ENCODE data around the gene SHISA6. TPM values are rescaled to one million over a fixed set of nuclear protein-coding genes. Genes with fewer than 3 reads are reported as not detected.

Gene SHISA6
- polyA plus RNA-seq, 1 donor (not counting 4 experiments of a cell fraction or from before 2014, with no cell fraction given) = 2.2 TPM

GRCh38 chr17:11535231-11535630, 294.2 kb downstream of the SHISA6 start:
- no peak for DNase-seq (ENCODE audit: low read depth, low spot score)
- H2AFZ ChIP-seq (ENCODE audit: control insufficient read depth, low read length) = no peak overlapping the region
- TF ChIP-seq EZH2 (IDR thresholded peaks at IDR 0.05; ENCODE audit: low read length) = no peak
- no peak for TF ChIP-seq CTCF (optimal IDR thresholded peaks at IDR 0.05 in 1 of 3, IDR thresholded peaks at IDR 0.05 in 1 of 3, conservative IDR thresholded peaks at IDR 0.05 in 1 of 3; ENCODE audit: extremely low read depth in 1 of 3, insufficient read depth in 2 of 3, low read length in 3 of 3)

GRCh38 chr17:11538366-11538765, 297.4 kb downstream of the SHISA6 start:
- Histone ChIP-seq H2AFZ (ENCODE audit: control insufficient read depth, low read length) (no peak overlapping the region), H3K36me3 (ENCODE audit: control insufficient read depth in 2 of 2, extremely low read depth in 1 of 2, insufficient read depth in 2 of 2, low read length in 2 of 2) (no peaks in the 10 kb centered on the region), H3K9me1 (ENCODE audit: control insufficient read depth, extremely low read depth, insufficient read depth, low read length) (no peaks in the 10 kb centered on the region), H3K4me1 (ENCODE audit: control insufficient read depth, extremely low read depth, insufficient read depth, low read length) (no peaks in the 10 kb centered on the region), H3K4me2 (ENCODE audit: control insufficient read depth, extremely low read depth, insufficient read depth, low read depth, low read length) (no peak overlapping the region), H3K9ac (ENCODE audit: control insufficient read depth, extremely low read depth, insufficient read depth, low read length) (no peak overlapping the region), H3K9me3 (ENCODE audit: control insufficient read depth, low read depth, low read length) (no peaks in the 10 kb centered on the region), H3K27ac (ENCODE audit: control insufficient read depth, insufficient read depth, low read length) (no peak overlapping the region), H3K4me3 (ENCODE audit: control insufficient read depth in 2 of 3, extremely low read depth in 1 of 3, insufficient read depth in 2 of 3, low read depth in 1 of 3, low read length in 3 of 3) (no peak overlapping the region), H3K79me2 (ENCODE audit: control insufficient read depth, insufficient read depth, low read length) (no peaks in the 10 kb centered on the region), H4K20me1 (ENCODE audit: control insufficient read depth, extremely low read depth, insufficient read depth, low read length) (no peaks in the 10 kb centered on the region), H3K27me3 (ENCODE audit: control insufficient read depth, extremely low read depth, insufficient read depth, low read length) (no peaks in the 10 kb centered on the region)
- dilution Hi-C loops (cut with MboI; ENCODE audit: extremely low pct_ligation_motif_present, low sequenced_read_pairs) = no loop called here
- DNase-seq (ENCODE audit: low read depth, low spot score) (no peak), FAIRE-seq (no peak)
- TF ChIP-seq EZH2 (IDR thresholded peaks at IDR 0.05; ENCODE audit: low read length) = no peak
- no peak for TF ChIP-seq CTCF (optimal IDR thresholded peaks at IDR 0.05 in 1 of 3, IDR thresholded peaks at IDR 0.05 in 1 of 3, conservative IDR thresholded peaks at IDR 0.05 in 1 of 3; ENCODE audit: extremely low read depth in 1 of 3, insufficient read depth in 2 of 3, low read length in 3 of 3)

More at GRCh38 chr17:11535231-11535630, 294.2 kb downstream of the SHISA6 start:
- Histone ChIP-seq H3K79me2 (ENCODE audit: control insufficient read depth, insufficient read depth, low read length) (no peaks in the 10 kb centered on the region), H3K4me2 (ENCODE audit: control insufficient read depth, extremely low read depth, insufficient read depth, low read depth, low read length) (no peak overlapping the region), H4K20me1 (ENCODE audit: control insufficient read depth, extremely low read depth, insufficient read depth, low read length) (no peaks in the 10 kb centered on the region), H3K27ac (ENCODE audit: control insufficient read depth, insufficient read depth, low read length) (no peak overlapping the region), H3K9me1 (ENCODE audit: control insufficient read depth, extremely low read depth, insufficient read depth, low read length) (no peaks in the 10 kb centered on the region), H3K4me3 (ENCODE audit: control insufficient read depth in 2 of 3, extremely low read depth in 1 of 3, insufficient read depth in 2 of 3, low read depth in 1 of 3, low read length in 3 of 3) (no peak overlapping the region), H3K4me1 (ENCODE audit: control insufficient read depth, extremely low read depth, insufficient read depth, low read length) (no peaks in the 10 kb centered on the region), H3K9me3 (ENCODE audit: control insufficient read depth, low read depth, low read length) (no peaks in the 10 kb centered on the region), H3K36me3 (ENCODE audit: control insufficient read depth in 2 of 2, extremely low read depth in 1 of 2, insufficient read depth in 2 of 2, low read length in 2 of 2) (no peaks in the 10 kb centered on the region), H3K9ac (ENCODE audit: control insufficient read depth, extremely low read depth, insufficient read depth, low read length) (no peak overlapping the region), H3K27me3 (ENCODE audit: control insufficient read depth, extremely low read depth, insufficient read depth, low read length) (no peaks in the 10 kb centered on the region)
- no peak for FAIRE-seq
- dilution Hi-C loops (cut with MboI; ENCODE audit: extremely low pct_ligation_motif_present, low sequenced_read_pairs) = no loop called here
